Left cardiac atrium (tissue), 4 donors: ENCODE measurements around the gene PRELID3B. TPM values are rescaled to one million over a fixed set of nuclear protein-coding genes. Genes with fewer than 3 reads are reported as not detected.
"Not testable (repeated sequence)": the region's sequence is repeated elsewhere in the genome, so short reads cannot be mapped to it uniquely, and the experiment has no call there.

Source experiments
- ATAC-seq, 2 donors: fragments of 200-7000 bp; cut with Tn5 transposase; one replicate each; pipeline ENCODE4 v1.9.1; 2020; ENCODE audit warnings: mild to moderate bottlenecking in 2 of 2, moderate library complexity in 2 of 2
- DNase-seq: peaks from one replicate; pipeline ENCODE4 v3.0.0-alpha.2; 2020
- intact Hi-C, 2 donors: fragments of 100-400 bp; cut with DNase I; formaldehyde crosslinking; loops; one replicate each; pipeline versions ENCODE4 v1.14.1 to v1.15.1; 2022 to 2023
- total RNA-seq, 2 donors: library from RNA; stranded (reverse); fragmentation: NEBNext Ultra II Directional; extraction: Animal tissue kit (Norgen Biotek cat#: 25700); gene quantifications; one replicate each; pipeline ENCODE4 v1.2.1, GENCODE V29; 2021
- donor health status: DM: no; HTN: yes; CAD: no.
- donor health status: DM: no; HTN: yes; CAD: no; lungs with severe emphysema.
- donor health status: DM: yes; HTN: yes; CAD: no.
- donor health status: Dilated cardiomyopathy.

Gene PRELID3B
- total RNA-seq, 2 donors from 2014 or later: 39.9 to 58.4 TPM

DNA sequence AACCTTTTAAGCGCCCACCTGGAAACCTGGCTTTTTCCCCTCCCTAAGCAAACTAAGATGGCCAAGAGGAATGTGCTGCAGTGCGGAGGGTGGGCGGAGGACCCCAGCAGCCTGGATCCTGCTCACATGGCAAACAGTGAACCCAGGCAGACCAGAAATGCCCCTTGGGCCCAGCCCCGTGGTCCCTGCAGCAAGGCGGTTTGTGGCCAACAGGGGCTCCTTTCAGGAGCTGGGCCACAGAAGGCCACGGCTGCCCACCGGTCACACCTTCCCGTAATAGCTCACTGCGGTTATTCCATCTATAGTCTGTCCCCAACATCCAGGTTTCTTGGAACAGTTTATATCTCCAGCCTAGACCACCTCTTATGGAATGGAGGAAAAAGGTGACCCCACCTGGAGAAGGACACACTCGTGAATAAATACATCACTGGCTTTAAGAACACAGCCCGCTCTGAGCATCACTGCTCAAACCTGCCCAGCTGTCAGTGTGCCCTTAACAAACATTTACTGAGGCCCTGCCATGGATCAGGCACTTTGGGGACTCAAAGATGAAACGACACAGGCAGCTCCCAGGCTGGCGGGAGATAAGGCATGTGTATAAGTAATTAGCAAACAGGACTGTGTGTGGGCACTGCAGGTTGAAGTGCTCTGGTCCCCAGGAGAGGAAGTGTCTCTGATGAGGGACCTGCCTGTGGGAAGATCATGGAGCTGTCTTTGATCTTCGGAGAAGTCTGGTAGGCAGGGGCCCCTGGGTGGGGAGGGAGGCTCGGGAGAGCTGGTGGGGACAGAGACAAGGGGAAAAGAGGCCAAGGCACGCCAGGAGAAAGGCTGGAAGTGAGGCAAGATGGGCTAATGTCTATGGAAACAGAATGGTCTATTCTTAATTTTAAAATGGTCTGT is 26.5 kb downstream of the PRELID3B start:
- no peak for ATAC-seq
- no peak for DNase-seq
- intact Hi-C loops: no loop called here

DNA sequence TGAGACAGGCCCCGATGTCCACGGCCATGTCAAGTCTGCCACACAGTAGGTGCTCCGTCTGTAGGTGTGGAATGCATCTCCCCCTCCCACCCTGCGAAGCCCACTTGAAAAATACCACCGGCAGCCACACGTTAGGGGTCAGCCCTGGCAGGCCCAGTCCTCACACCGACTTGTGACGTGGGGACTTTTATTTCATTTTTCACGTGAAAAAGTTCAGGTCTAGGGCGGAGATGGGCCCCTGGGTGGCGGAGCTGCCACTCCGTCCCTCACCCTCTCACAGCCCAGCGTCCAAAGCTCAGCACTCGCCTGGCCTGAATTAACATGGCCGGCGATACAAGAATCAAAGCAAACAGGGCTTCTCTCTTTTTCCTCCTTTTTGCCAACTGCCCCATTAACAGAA is 27.2 kb downstream of the PRELID3B start:
- intact Hi-C loops: no loop called here

DNA sequence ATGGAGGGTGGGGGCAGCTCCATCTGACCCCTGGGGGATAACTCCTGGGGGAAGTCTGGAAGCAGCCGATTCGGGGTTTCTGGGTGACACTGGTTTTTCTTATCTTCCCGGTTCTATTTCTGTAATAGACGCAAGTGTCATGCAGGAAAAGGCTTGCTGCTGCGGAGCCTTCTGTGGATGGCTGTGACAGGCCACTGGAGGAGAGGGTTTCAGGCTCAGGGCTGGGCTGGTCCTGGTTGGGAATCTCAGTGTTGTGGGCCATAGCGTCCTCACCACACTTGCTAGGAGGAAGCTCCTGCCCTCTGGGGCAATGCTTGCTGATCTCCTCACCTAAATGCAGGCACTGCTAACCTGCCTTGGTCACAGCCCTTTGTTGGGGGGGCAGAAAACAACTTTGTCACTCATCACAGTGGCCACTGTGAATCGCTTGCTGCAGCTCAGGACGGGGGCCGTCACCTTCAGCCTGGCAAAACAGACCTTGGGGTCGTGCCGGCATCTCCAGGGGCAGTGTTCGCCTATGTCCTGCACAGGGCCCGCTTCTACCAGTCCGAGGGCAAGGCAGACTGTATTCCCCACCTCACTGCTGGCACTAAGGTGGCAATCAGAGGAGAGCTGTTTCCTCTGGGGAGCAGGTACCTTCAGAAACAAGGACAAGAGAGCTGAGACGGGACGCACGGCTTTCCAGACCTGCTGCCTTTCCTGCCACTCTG is 27.8 kb downstream of the PRELID3B start:
- ATAC-seq: peak; percentile 50 to 62
- DNase-seq: no peak
- intact Hi-C loops: no loop called here

More for the DNA sequence above, 27.2 kb downstream of the PRELID3B start:
- no peak for DNase-seq
- no peak for ATAC-seq

DNA sequence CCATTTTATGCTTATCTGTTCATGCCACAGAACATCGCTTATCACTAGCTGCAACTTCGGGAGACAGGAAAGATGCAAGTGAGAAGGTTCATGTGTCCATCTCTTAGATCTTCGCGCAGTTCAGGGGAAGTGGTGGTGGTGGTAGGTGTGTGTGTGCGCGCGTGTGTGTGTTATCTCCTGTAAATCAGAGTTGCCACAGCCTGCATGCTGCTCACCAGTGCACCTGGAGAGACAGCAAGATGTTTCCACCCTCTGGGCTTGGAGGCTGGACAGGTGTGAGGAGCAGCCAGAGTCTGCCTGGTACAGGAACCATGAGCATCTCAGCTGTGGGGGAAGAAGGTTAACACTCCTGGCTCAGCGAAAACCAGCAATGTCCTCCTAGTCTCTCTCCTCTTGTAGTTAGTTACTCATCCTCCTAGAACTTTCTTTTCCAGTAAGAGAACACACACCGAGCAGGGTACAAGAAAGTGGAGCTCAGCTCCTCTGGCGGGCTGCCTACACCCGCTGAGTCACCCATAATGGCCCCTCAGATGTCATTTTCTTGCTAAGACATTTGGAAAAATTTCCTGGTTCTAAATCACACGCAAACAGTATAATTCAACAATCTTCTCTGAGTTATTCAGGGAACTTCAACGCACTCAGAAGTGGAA is 28.5 kb downstream of the PRELID3B start:
- intact Hi-C loops: no loop called here
- DNase-seq (no peak), ATAC-seq (peak in 1 of 2 donors; percentile 31)

DNA sequence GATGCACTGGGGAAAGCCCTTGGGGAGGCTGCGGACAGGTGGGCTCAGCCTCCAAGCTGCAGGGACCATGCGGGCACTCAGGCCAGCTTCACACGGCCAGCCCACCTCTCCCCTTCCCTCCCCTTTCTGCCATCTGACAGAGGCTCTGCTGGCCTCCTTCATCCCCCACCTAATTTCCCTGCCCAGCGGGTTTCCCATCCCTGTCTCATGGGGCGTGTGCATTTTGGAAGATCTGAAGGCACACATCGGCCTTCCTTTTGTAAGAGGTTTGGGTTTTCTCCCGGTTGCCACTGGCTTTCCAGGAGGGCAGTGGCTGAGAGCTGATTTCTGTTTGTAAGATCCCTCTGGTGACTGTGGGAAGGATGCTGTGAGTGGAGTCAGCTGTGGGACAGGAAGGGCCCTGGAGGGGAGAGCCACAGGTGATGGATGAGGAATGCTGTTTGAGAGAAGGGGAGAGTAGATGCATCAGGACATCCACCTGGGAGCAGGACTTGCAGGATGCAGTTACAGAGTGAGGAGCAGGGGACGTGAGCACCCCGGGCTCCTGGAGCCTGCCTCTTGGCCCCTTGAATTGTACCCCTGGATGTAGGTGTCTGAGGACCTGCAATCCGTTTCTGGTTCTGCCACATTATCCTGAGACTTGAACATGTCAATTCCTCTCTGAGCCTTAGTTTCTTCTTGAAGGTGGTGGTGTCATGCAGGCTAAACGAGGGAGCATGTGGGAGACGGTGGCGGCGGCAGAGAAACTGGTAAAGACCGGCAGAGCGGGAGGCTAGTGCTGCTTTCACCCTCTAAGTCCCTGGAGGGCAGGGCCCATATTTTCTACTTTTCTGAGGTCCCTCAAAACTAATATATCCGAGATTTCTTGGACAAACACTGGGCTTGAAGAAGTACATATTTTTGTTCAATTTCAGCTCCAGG is 29.3 kb downstream of the PRELID3B start:
- intact Hi-C loops: no loop called here
- DNase-seq: no peak
- ATAC-seq: no peak

DNA sequence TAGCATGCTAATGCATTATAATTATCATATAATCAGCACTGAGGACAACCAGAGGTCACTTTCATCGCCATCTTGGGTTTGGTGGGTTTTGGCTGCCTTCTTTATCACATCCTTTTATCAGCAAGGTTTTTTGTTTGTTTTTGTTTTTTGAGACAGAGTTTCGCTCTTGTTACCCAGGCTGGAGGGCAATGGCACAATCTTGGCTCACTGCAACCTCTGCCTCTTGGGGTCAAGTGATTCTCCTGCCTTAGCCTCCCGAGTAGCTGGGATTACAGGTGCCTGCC is 30.8 kb downstream of the PRELID3B start:
- not testable (repeated sequence) for ATAC-seq

DNA sequence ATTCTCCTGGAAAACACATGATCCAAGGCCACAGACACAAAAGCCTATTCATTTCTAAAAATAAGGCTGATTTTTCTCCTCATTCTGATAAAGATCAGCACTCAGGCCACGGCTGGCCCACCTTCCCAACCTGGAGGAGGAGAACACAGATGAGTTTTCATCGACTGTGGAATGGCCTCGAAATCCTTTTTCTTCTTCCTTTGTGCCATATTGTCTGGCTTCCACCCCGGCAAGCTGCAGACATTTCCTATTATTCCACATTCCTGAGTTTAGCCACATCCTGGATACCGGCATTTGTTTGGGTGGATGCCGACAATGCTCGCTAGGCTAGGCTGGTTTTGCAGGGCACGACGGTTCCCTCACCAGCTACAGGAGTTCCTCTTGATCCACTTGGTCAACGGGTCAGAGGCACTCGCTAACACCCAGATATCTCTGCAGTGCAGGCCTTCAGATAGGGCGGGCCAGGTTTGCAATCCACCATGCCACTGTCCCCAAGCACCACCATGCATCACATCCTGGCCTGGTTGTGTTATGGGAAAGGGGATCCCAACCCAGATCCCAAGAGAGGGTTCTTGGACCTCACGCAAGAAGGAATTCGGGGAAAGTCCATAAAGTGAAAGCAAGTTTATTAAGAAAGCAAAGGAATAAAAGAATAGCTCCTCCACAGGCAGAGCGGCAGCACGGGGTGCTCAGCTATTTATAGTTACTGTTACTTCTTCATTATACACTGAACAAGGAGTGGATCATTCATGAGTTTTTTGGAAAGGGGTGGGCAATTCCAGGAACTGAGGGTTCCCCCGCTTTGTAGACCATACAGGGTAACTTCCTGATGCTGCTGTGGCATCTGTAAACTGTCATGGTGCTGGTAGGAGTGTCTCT is 31.4 kb downstream of the PRELID3B start:
- peak; percentile 1 for ATAC-seq

More for the DNA sequence above, 30.8 kb downstream of the PRELID3B start:
- intact Hi-C loops, DNase-seq: not testable (repeated sequence)

DNA sequence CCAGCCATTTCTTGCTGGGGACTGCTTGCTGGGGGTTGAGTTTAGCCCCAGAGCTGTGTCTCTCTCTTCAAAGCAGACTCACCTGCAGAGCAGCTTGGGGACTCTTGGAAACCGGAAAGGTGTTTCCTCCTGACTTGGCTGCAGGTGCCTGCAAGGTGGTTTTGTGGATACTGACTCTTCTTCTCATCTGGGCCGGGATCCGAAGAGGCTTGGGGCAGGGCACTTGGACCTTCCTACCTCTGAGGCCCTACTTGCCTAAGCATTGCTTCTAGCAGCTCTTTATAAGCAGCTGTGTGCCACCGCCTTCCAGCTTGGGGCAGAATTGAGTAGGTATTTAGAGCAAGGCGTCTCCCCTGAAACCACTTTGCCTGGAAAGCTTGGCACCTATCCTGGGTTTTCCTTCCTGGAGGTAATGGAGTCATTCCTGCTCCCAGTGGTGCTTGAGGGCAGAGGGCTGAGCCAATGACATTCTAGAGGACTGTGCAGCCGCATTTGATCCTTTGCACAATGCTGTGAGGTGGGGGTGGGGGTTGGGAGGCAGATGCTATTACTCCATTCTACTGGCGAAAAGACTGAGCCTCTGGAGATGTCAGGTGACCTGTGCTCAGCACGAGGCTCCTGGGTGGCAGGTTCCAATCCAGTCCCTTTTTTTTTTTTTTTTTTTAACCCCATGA is 32.1 kb downstream of the PRELID3B start:
- no peak for DNase-seq
- no peak for ATAC-seq
- intact Hi-C loops: no loop called here

More for the DNA sequence above, 31.4 kb downstream of the PRELID3B start:
- intact Hi-C loops: no loop called here
- peak; percentile 63 for DNase-seq

DNA sequence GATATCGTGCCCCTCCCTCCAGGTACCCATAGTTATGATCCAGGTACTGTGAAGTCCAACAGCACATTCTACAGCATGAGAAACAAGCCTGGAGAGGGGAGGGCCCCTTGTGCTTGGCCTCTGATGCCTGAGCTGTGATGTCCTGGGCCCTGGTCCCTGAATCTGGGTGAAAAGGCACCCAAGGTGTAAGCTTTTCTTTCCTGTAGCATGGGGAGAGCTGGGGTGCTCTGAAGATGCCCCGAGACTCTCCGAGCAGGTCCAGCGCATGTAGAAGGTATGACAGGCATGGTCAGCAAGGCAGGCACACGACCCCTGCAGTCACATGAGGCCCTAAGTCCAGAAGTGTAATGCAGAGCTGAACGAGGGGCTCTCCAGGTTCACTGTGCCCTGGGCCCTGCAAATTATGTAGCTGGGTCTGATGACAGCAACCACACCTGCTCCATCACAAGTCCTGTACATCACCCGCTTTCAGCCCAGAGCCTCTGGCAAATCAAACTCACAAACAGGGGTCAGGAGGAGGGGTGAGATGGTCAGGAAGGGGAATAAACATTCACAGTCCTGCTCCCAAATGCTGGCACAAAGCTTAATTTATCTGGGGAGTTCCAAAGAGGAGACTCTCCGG is 33.8 kb downstream of the PRELID3B start:
- intact Hi-C loops: no loop called here
- DNase-seq: no peak
- ATAC-seq: no peak

DNA sequence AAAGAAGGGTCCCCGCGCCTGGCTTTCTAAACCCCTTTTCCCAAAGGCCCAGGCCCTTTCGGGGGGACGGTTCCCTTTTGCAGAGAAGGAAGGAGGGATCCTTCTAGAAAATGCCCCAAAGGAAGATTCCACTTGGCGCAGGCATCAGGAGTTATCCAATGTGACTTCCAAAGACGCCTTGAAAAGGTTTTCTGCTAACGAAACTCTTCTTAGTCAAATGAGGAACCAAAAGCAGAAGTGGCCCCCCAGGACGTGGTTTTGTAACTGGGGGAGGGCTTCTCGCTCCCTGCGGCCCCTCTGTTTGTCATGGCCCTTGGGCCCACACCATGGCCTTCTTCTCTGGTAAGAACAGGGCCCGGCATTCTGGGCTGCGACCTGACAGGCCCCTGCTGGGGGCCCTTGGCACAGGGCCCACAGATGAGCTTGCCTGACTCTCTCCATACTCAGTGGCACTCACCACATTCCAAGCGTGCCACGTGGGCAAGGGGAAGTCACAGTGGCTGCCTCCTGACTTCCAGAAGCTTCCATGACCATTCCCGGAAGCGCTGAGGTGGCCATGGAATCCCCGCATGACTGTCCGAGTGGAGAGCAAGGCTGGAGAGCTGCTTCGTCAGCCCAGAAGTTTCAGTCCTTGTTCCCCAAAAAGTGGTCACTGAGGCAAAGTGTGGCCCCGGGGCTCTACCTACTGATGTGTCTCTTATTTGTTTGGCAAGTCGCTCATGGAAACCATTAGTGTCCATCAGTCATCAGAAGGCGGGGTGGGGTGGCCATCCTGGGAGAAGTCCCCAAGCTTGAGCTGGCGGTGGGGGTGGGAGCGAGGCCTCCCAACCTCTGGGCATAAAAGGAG is 34.7 kb downstream of the PRELID3B start:
- intact Hi-C loops: no loop called here
- ATAC-seq (peak in 1 of 2 donors; percentile 10), DNase-seq (peak; percentile 57)

DNA sequence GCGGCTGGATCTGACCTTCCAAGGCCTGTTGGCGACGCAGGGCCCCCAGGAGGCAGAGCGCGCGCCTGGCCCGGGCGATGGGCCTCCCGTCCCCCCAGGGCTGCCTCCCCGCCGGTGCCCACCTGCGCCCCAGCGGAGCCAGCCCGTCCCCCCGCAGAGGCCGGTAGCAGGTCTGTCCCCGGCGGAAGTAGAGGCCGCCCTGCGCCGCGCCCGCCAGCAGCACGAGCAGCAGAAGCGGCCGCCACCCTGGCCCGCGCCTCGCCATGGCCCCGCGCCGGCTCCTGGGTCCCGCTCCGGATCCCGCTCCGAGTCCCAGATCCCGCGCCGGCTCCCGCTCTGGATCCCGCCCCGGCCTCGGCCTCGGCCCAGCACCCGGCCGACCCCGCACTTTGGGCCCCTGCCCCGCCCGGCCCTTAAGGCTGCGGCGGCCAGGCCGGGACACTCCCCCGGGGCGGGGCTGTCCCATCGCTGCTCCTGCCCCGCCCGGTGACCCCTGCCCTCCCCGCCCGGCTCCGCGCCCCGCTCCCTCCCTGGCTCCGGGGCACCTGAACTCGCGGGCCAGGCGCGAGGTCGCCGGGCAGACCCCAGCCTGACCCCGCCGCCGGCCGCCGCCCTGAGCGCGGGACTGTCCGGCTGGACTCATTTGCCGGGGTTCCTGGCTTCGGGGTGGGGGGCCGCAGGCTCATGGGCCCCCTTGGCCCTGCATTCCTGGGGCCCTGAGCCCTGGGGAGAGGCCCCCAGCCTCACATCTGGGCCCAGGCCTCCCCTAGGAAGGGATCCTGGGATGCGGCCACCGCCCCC is 35.5 kb downstream of the PRELID3B start, which contains the start of gene CTSZ:
Gene CTSZ (minus strand): TSS at position 391 of the 801 bp plus-strand sequence. CDS start 126 bp downstream, at position 265.
- ATAC-seq: peak; percentile 85 to 87
- peak; percentile 79 for DNase-seq
- intact Hi-C loops: no loop called here

DNA sequence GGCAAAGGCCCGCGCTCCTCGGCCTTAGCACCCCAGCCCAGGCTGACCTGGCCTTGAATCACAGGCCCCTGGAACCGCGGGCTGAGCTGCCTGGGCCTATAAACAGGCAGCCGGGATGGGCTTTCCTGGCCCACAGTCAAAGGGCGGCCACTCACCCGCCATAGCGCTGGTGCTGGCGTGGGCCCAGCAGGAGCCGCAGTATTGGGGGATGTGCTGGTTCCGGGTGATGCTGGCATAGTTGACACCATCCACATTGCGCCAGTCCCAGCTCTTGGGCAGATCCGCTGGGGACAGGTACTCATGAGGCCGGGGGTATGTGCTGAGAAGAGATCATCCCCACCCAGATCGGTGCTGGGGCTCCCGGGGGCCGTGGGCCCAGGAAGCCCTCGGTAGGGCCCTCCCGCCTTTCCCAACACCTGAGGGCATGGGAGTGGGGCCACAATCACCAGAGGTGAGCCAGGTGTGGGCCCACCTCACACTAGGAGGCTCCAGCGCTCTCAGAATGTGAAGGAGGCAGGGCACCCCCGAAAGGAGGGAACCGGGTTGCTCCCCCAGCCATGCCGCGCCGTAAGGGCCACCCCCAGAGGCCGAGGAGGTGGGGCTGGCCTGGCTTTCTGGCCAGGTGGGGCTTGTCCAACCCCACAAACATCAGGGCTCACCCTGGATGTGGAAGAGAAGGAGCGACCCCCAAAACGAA is 36.3 kb downstream of the PRELID3B start:
- ATAC-seq (peak; percentile 5 to 19), DNase-seq (peak; percentile 53)

DNA sequence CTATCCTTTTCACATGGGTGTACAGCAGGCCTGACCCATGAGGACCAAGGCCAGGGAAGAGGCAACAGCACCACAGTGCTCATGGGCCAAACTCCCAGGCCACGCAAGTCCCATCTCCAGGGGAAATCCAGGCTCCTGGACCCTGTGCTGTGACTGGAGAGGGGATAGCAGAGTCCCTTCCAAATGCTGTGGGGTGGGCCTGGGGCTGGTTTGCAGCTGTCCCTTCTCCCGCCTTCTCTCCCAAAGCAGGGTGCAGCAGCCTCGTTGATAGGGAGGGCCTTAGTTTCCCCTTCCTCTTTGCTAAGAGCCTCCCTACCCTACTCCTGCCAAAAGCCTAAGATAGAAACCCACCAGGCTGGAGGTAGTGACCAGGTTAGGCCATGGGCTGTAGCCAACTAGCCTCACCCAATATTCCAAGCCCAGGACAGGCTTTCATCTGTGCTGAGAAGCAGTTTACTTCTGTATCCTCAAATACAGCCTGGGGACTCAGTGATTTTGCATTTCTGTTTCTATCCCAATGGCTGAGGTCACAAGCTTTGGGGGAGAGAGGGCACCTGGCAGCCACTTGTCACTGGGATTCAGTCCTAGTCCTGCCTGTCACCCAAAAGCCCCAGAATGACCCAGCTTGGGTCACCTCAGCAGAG is 36.9 kb downstream of the PRELID3B start:
- no peak for ATAC-seq
- DNase-seq: no peak
- intact Hi-C loops: no loop called here

More for the DNA sequence above, 36.3 kb downstream of the PRELID3B start:
- intact Hi-C loops: no loop called here
